Large intestine (tissue), 3 donors: Measurements from ENCODE around the gene USP28. TPM values are rescaled to one million over a fixed set of nuclear protein-coding genes. Genes with fewer than 3 reads are reported as not detected.

Experiments
- DNase-seq, 2 donors: peaks; one replicate each; pipeline versions ENCODE4 v3.0.0 to v3.0.0-alpha.2; 2013
- H3K27ac ChIP-seq: one replicate; pipeline ENCODE4 v1.5.1; 2013; ENCODE audit warnings: low read length
- H3K27me3 ChIP-seq: 2 replicates; pipeline ENCODE4 v1.6.1; 2013; ENCODE audit warnings: low read length; ENCODE audit not compliant: control insufficient read depth, insufficient read depth
- H3K36me3 ChIP-seq: 2 replicates; pipeline ENCODE4 v1.6.1; 2013; ENCODE audit warnings: low read length; ENCODE audit not compliant: control insufficient read depth, insufficient read depth
- H3K4me1 ChIP-seq: one replicate; pipeline ENCODE4 v1.6.1; 2013; ENCODE audit warnings: low read length; ENCODE audit not compliant: control insufficient read depth, insufficient read depth
- H3K4me3 ChIP-seq: one replicate; pipeline ENCODE4 v1.5.1; 2013; ENCODE audit warnings: low read length
- H3K9me3 ChIP-seq: one replicate; pipeline ENCODE4 v1.6.1; 2013; ENCODE audit warnings: mild to moderate bottlenecking, low read depth, low read length, moderate library complexity; ENCODE audit not compliant: control insufficient read depth
- WGBS: methylation state at CpG from one replicate; pipeline ENCODE4 v1.1.5; 2013; ENCODE audit warnings: low lambda C conversion rate; ENCODE audit not compliant: insufficient coverage; 5-methylcytosine and 5-hydroxymethylcytosine counted together
- polyA plus RNA-seq: library from polyadenylated mRNA; unstranded; fragments of 120-200 nt; gene quantifications from one replicate; pipeline ENCODE4 v1.2.1, GENCODE V29; 2013

The USP28 gene
- polyA plus RNA-seq, 1 donor, result 35.6 TPM

DNA sequence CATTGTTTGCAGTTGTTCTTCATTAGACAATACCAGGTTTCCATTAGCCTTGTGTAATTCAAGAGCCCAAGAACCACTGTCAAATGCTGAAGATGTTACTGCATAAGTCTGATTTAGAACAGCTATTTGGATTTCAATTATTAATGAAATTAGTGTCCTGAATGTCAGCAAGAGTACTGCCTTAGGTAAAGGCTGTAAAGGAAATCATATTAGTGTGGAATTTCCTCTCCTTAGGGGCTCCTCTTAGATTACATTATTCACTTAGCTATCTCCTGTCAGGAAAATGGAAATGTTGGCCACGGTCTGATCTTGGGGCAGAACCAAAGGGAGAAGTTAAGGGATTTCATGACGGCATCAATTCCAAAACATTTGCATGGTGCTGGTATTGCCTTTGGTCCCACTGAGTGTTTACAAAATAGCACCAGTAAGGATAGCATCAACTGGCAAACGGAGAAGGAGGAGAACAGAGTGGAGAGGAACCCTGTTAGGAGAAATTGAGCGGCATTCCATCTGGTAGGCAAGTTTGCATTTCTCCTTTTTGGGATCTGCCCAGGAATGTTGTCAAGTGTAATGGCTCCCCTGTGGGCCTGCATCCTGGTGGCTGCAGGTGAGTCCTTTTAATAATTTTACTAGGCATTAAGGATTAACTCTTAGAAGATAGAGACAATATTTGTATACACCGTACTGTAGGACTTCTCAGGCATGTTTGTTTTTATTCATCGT, 29.2 kb upstream of the USP28 start, which contains the start of gene HTR3B:
TSS of gene HTR3B (plus strand) at position 418 of the 723 bp plus-strand sequence. CDS start at position 556, 138 bp downstream.
- Histone ChIP-seq H3K27ac (peak within 1 kb of the TSS; percentile 67), H3K4me1 (peaks cover 16% of the 10 kb centered on the region), H3K27me3 (no peaks in the 10 kb centered on the region), H3K4me3 (no peak within 1 kb of the TSS), H3K9me3 (no peaks in the 10 kb centered on the region), H3K36me3 (no peaks in the 10 kb centered on the region)
- no peak for DNase-seq
- 100% methylated on average over 1 of the region's 6 CpGs for WGBS

DNA sequence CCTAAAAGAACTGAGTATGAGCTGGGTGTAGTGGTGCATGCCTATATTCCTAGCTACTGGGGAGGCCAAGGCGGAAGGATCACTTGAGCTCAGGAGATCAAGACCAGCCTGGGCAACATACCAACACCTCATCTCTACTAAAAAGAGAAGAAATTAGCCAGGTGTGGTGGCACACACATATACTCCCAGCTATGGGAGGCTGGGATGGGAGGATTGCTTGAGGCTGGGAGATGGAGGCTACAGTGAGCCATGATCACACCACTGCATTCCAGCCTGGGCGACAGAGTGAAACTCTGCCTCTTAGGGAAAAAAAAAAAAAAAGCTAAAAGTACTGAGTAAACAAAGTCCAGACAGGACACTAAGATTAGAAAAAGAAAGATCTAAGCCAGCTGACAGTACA, 25.8 kb upstream of the USP28 start:
- H3K36me3 ChIP-seq, result no peaks in the 10 kb centered on the region
- H3K27ac ChIP-seq, result no peak overlapping the region
- no peak overlapping the region for H3K4me3 ChIP-seq
- no peaks in the 10 kb centered on the region for H3K9me3 ChIP-seq
- no peak for DNase-seq
- no peaks in the 10 kb centered on the region for H3K27me3 ChIP-seq
- no CpG with 5 or more reads among the region's 2 CpGs for WGBS
- peaks cover 5% of the 10 kb centered on the region for H3K4me1 ChIP-seq

DNA sequence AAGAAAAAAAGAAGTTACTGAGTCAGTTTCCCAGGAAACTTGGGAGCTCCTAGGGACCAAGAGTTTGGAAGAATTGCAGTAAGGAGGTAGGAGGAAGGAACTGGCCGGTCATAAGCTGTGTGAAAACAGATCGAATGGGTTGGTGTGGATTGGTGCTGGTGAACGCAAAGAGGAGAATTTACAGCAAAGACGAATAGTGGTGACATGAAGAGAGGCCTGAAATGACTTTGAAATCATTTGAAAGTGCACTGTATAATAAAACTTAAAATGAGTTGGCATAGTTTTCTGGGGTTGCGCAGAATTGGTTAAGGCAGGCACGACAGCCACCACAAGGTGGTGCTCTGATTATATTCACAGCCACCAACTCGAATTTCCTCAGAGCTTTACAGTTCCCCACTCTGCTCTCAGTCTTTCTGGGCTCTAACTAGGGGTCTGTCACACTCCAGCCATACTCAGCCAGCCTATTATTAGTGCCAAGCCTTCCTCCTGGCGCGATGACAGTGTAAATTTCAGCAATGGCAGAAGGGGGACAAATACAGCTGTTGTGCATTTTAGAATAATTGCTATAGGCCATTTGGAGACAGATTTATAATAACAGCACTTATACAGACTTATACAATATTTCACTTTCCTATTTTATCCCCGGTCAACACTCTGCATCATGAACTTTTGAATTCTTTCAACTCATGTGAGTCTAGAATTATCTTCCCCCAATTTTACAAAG, 20.9 kb upstream of the USP28 start:
- 80% methylated on average over 1 of the region's 10 CpGs for WGBS
- no peak for DNase-seq
- no peaks in the 10 kb centered on the region for H3K27me3 ChIP-seq
- no peaks in the 10 kb centered on the region for H3K4me1 ChIP-seq
- H3K36me3 ChIP-seq, result no peaks in the 10 kb centered on the region
- H3K9me3 ChIP-seq, result no peaks in the 10 kb centered on the region
- no peak overlapping the region for H3K4me3 ChIP-seq
- H3K27ac ChIP-seq, result no peak overlapping the region

DNA sequence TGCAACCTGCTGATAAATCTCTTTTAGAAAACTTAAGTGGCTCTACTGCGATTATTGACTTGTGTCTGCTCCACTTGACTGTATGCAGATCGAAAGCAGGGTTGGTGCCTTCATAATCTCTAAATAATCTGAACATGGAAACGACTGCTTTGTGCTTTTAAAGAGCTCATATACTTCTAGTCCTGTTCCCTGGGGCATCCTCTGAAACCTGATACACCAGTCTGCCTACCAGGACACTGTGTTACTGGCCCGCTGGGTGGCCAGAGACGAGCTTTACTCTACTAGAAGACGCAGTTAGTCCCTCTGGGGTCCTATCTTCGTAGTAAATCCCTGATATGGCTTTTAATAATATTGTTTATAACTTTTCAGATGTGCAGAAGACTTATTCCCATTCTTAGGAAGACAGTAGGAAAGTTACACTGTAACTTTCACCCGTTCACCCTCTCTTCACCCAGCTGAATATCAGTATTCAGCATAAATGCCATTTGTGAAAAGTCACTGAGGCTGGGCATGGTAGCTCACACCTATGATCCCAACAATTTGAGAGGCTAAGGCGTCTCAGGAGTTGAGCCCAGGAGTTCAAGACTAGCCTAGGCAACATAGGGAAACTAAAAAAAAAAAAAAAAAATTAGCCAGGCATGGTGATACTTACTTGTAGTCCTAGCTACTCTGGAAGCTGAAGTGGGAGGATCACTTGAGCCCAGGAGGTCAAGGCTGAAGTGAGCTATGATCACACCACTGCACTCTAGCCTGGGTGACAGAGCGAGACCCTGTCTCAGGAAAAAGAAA, 20.2 kb upstream of the USP28 start:
- Histone ChIP-seq H3K9me3 (no peaks in the 10 kb centered on the region), H3K4me1 (no peaks in the 10 kb centered on the region), H3K4me3 (no peak overlapping the region), H3K36me3 (no peaks in the 10 kb centered on the region), H3K27me3 (no peaks in the 10 kb centered on the region), H3K27ac (no peak overlapping the region)
- no peak for DNase-seq
- WGBS, result 80% methylated on average over 1 of the region's 10 CpGs

DNA sequence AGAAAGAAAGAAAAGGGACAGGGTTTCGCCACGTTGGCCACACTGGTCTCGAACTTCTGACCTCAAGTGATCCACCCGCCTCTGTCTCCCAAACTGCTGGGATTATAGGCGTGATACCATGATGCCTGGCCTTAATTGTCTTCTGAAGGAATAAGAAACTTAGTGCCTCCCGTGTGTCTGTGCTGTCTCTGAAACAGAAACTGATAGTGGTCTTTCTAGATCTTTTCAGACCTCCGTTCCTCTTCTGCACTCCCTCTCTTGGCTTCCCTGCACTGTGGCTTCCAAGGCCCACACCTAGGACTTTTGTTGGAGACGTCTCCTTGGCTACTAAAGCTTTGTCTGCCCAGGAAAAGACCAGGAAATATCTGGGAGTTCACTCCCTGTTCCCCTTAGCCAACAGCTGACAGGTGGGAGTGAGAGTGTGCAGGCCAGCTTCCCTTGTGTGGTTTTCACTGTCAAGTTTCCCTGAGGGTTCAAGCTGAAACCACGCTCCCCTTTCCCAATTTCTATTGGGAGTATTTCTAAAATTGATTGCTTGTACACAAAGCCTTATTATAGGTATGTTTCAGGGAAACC, 19.1 kb upstream of the USP28 start:
- no peaks in the 10 kb centered on the region for H3K4me1 ChIP-seq
- H3K36me3 ChIP-seq, result no peaks in the 10 kb centered on the region
- no peak overlapping the region for H3K27ac ChIP-seq
- H3K4me3 ChIP-seq, result no peak overlapping the region
- H3K9me3 ChIP-seq, result no peaks in the 10 kb centered on the region
- H3K27me3 ChIP-seq, result no peaks in the 10 kb centered on the region
- WGBS, result 60% methylated on average over 1 of the region's 9 CpGs
- no peak for DNase-seq

DNA sequence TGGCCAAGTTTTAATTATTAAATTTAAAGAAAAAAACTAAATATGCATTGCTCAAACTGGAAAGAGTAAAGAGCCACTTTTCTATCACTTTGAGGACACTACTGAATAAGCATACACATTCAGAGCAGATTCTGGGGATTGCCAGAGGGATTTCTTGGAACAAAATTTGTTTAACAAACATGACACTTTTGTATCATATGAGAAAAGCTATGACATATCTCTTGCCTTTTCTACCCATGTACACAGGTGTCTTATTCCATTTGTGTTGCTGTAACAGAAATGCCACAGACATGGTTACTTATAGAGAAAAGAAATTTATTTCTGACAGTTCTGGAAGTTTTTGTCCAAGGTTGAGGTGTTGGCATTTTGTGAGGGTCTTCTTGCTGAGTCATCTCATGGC, 13.5 kb upstream of the USP28 start:
- Histone ChIP-seq H3K27me3 (no peaks in the 10 kb centered on the region), H3K4me3 (no peak overlapping the region), H3K9me3 (no peaks in the 10 kb centered on the region), H3K27ac (no peak overlapping the region), H3K4me1 (no peaks in the 10 kb centered on the region), H3K36me3 (no peaks in the 10 kb centered on the region)
- no peak for DNase-seq

DNA sequence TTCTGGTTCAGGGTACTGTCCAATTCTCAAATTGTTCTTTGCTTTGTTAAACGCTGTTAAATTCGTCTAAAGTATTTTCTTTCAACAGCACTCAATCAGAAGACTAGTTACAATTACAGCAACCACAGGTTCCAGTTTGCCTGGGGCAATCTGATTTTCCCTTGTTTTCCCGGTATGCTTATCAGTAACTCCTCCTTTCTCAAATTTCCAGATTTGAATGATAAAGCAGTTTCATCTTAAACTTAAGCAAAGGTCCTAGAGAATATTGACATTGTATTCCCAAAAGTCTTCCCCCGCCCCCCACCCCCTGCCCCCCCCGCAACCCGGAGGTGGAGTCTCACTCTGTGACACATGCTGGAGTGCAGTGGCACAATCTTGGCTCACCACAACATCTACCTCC, 10.5 kb upstream of the USP28 start:
- DNase-seq, result no peak
- Histone ChIP-seq H3K9me3 (no peaks in the 10 kb centered on the region), H3K4me1 (no peaks in the 10 kb centered on the region), H3K27ac (no peak overlapping the region), H3K4me3 (no peak overlapping the region), H3K27me3 (no peaks in the 10 kb centered on the region), H3K36me3 (no peaks in the 10 kb centered on the region)
- 30% methylated on average over 2 of the region's 6 CpGs for WGBS

DNA sequence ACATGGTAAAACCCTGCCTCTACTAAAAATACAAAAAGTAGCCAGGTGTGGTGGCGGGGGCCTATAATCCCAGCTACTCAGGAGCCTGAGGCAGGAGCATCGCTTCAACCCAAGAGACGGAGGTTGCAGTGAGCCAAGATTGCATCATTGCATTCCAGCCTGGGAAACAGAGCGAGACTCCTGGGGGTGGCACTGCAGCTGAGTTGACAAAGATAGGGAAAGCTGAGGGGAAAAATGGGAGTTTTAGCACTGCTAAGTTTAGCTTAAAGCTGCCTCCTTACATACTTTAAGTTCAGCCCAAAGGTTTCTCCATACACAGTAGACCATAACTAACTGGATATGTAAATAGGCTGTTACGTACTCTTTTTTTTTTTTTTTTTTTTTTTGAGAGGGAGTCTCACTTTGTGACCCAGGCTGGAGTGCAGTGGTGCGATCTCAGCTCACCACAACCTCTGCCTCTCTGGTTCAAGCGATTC, 9.0 kb upstream of the USP28 start:
- WGBS, result no CpG with 5 or more reads among the region's 7 CpGs
- no peak overlapping the region for H3K27ac ChIP-seq
- H3K4me3 ChIP-seq, result no peak overlapping the region
- no peaks in the 10 kb centered on the region for H3K27me3 ChIP-seq
- H3K36me3 ChIP-seq, result no peaks in the 10 kb centered on the region
- no peak for DNase-seq
- H3K9me3 ChIP-seq, result no peaks in the 10 kb centered on the region
- no peaks in the 10 kb centered on the region for H3K4me1 ChIP-seq

DNA sequence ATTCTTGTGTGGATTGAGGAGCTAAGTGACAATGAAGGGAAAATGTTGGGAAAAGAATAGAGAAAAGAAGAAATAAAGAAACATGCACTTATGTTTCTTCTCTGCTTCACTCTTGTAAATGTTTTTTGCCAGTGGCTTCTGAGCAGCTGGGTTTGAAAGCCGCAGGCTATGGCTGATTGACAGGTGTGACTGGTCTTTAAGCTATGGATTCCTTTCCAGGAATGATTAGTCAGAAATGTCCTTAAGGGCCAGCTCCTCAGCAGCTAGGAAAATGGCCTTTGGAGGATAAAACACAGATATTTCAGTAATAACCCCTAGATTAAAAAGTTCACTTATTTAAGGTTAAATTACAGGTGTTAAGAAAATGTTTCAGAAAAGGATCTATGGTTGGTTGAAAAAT, 6.5 kb upstream of the USP28 start:
- no peaks in the 10 kb centered on the region for H3K4me1 ChIP-seq
- WGBS, result no CpG with 5 or more reads among the region's 1 CpG
- no peak for DNase-seq

DNA sequence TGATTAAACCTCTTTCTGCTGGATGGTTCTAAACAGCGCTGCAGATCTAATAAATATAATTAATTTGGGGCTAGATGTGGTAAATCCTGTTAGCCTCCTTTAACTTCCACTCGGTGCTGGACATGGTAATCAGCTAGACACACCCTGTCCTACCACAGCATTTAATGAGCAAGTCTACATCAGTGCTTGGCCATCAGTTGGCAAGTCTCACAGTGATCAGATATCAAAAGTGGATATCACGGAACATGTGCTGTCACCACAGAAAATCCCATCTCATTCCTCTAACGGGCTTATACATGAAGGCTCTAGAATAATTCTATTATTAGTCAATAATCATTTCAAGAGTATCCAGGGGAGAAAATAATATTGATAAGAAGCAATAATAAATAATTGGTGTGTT, 5.6 kb upstream of the USP28 start:
- DNase-seq, result no peak
- no peak overlapping the region for H3K27ac ChIP-seq
- no CpG with 5 or more reads among the region's 4 CpGs for WGBS

More for the DNA sequence above, 6.5 kb upstream of the USP28 start:
- H3K27me3 ChIP-seq, result no peaks in the 10 kb centered on the region
- no peaks in the 10 kb centered on the region for H3K9me3 ChIP-seq
- no peak overlapping the region for H3K27ac ChIP-seq
- H3K36me3 ChIP-seq, result no peaks in the 10 kb centered on the region
- no peak overlapping the region for H3K4me3 ChIP-seq

More for the DNA sequence above, 5.6 kb upstream of the USP28 start:
- no peaks in the 10 kb centered on the region for H3K9me3 ChIP-seq
- H3K4me3 ChIP-seq, result no peak overlapping the region
- H3K27me3 ChIP-seq, result no peaks in the 10 kb centered on the region
- no peaks in the 10 kb centered on the region for H3K4me1 ChIP-seq
- H3K36me3 ChIP-seq, result no peaks in the 10 kb centered on the region
